Smooth muscle cell (in vitro differentiated cells): ENCODE data around the gene ARHGAP9. TPM values are rescaled to one million over a fixed set of nuclear protein-coding genes. Genes with fewer than 3 reads are reported as not detected.

Experiments
- DNase-seq: peaks from one replicate; lab custom pipeline; 2025; ENCODE audit not compliant: unreplicated experiment; lab: John Stamatoyannopoulos, UW
- H2AFZ ChIP-seq: fragments of 200-600 bp; sonication (generic); 2 replicates; pipeline ENCODE4 v1.6.0; 2016; ENCODE audit warnings: antibody characterized with exemption, low read depth, mild to moderate bottlenecking
- H3F3A ChIP-seq: fragments of 200-600 bp; sonication (generic); 2 replicates; pipeline ENCODE4 v1.6.0; 2017; ENCODE audit warnings: antibody characterized with exemption, low read depth
- H3K27ac ChIP-seq: fragments of 200-600 bp; sonication (generic); 2 replicates; pipeline ENCODE4 v1.5.1; 2016; ENCODE audit warnings: low read depth, mild to moderate bottlenecking
- H3K27me3 ChIP-seq: fragments of 200-600 bp; sonication (generic); 2 replicates; pipeline ENCODE4 v1.6.1; 2016; ENCODE audit warnings: low read depth, mild to moderate bottlenecking
- H3K36me3 ChIP-seq: fragments of 200-600 bp; sonication (generic); 2 replicates; pipeline ENCODE4 v1.5.1; 2016; ENCODE audit warnings: low read depth
- H3K4me1 ChIP-seq: fragments of 200-600 bp; sonication (generic); 2 replicates; pipeline ENCODE4 v1.5.1; 2016; ENCODE audit warnings: low read depth
- H3K4me2 ChIP-seq: fragments of 200-600 bp; sonication (generic); 2 replicates; pipeline ENCODE4 v1.6.0; 2016; ENCODE audit warnings: mild to moderate bottlenecking
- H3K4me3 ChIP-seq: fragments of 200-600 bp; sonication (generic); 2 replicates; pipeline ENCODE4 v1.5.1; 2016; ENCODE audit warnings: mild to moderate bottlenecking
- H3K79me2 ChIP-seq: fragments of 200-600 bp; sonication (generic); 2 replicates; pipeline ENCODE4 v1.6.0; 2016; ENCODE audit warnings: low read depth, mild to moderate bottlenecking
- H3K9ac ChIP-seq: fragments of 200-600 bp; sonication (generic); 2 replicates; pipeline ENCODE4 v1.6.0; 2016; ENCODE audit warnings: low read depth
- H3K9me3 ChIP-seq: fragments of 200-600 bp; sonication (generic); replicated peaks from 2 replicates; pipeline ENCODE4 v1.5.1; 2016; ENCODE audit warnings: low read depth
- H4K20me1 ChIP-seq: fragments of 200-600 bp; sonication (generic); 2 replicates; pipeline ENCODE4 v1.6.0; 2016; ENCODE audit warnings: low read depth
- WGBS: methylation state at CpG from one replicate; pipeline ENCODE4 v1.1.7; 2016; ENCODE audit warnings: low lambda C conversion rate; 5-methylcytosine and 5-hydroxymethylcytosine counted together
- polyA plus RNA-seq: library from polyadenylated mRNA; unstranded; fragments of >200 nt; fragmentation: Nextera tagmentation; extraction: Ambion mirVana; gene quantifications from 2 replicates; pipeline ENCODE4 v1.2.1, GENCODE V29; 2016
- total RNA-seq: library from RNA; depleted of rRNA; stranded (reverse); fragments of >200 nt; gene quantifications from 2 replicates; pipeline ENCODE4 v1.2.3, GENCODE V29; 2014
- TF ChIP-seq, protein P1 (sequence below): fragments of 200-600 bp; sonication (generic); IDR thresholded peaks from 2 replicates; pipeline ENCODE4 v1.5.1; 2017; ENCODE audit warnings: borderline replicate concordance, mild to moderate bottlenecking, antibody characterized with exemption; ENCODE audit not compliant: insufficient read depth, poor library complexity, severe bottlenecking

The ARHGAP9 gene
- total and polyA plus RNA-seq, 2 experiments from 2014 or later = 1.3 TPM; not detected in 1

DNA sequence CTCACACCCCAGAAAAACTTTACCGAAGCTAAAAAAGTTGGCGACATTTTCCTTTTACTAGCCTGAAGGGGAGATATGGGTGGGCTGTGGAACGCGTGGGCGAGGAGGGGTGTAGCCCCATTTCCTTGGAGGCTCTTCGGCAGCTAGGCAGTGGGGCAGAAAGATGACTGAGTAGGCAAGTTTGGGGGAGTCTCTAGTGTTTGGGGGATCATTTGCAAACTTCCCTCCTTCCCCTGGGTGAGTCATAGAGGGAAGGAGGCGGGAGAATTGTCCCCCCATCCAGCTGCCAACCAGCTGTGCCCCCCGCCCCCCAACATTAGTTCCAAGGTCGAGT lies 17.8 kb downstream of the ARHGAP9 start:
- DNase-seq = no peak
- peak overlapping the region; percentile 6 for H3K27ac ChIP-seq

DNA sequence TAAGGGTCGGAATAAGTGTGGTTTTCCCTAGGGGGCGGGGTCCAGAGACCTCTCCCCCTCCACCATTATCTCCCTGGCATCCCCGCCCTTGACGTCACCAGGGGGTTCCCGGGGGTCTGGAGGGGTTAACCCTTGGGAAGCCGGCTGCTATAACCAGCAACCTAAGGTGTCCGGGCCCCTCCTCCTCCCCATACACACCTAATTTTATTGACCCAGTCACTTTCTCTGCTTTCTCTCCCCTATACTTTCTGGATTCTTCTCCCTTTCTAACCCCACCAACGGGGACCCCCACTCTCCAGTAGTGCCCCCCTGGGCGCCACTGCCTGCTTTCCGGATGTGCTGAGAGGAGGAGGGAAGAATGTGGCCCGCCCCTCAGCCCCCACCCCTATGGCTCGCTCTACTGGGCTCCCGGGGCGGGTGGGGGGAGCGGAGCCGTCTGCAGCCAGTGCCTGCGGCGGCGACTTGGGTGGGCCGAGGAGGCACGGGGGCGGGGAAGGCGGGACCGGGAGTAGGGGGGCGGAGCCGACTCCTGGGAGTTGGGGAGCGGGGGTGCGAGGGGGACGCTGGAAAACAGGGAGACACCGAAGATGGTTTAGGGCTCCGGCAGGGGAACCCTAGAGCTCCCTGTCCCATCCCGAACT lies 18.3 kb downstream of the ARHGAP9 start:
- H3K79me2 ChIP-seq = peaks cover 8% of the 10 kb centered on the region
- TF ChIP-seq, protein P1, sequence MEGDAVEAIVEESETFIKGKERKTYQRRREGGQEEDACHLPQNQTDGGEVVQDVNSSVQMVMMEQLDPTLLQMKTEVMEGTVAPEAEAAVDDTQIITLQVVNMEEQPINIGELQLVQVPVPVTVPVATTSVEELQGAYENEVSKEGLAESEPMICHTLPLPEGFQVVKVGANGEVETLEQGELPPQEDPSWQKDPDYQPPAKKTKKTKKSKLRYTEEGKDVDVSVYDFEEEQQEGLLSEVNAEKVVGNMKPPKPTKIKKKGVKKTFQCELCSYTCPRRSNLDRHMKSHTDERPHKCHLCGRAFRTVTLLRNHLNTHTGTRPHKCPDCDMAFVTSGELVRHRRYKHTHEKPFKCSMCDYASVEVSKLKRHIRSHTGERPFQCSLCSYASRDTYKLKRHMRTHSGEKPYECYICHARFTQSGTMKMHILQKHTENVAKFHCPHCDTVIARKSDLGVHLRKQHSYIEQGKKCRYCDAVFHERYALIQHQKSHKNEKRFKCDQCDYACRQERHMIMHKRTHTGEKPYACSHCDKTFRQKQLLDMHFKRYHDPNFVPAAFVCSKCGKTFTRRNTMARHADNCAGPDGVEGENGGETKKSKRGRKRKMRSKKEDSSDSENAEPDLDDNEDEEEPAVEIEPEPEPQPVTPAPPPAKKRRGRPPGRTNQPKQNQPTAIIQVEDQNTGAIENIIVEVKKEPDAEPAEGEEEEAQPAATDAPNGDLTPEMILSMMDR = no peak
- peaks cover 10% of the 10 kb centered on the region for H3F3A ChIP-seq
- H3K4me1 ChIP-seq = peaks cover 11% of the 10 kb centered on the region
- H2AFZ ChIP-seq = peak overlapping the region; percentile 67
- no peaks in the 10 kb centered on the region for H4K20me1 ChIP-seq
- H3K4me2 ChIP-seq = peak overlapping the region; percentile 100
- H3K4me3 ChIP-seq = peak overlapping the region; percentile 73
- peak; percentile 55 for DNase-seq
- WGBS = 2% methylated on average over 17 of the region's 32 CpGs
- peak overlapping the region; percentile 6 for H3K27ac ChIP-seq
- no peaks in the 10 kb centered on the region for H3K9me3 ChIP-seq
- no peaks in the 10 kb centered on the region for H3K27me3 ChIP-seq
- H3K9ac ChIP-seq = no peak overlapping the region
- H3K36me3 ChIP-seq = no peaks in the 10 kb centered on the region

More for the DNA sequence above, 17.8 kb downstream of the ARHGAP9 start:
- H3F3A ChIP-seq = peaks cover 10% of the 10 kb centered on the region
- H3K9ac ChIP-seq = no peak overlapping the region
- H3K36me3 ChIP-seq = no peaks in the 10 kb centered on the region
- H3K4me1 ChIP-seq = peaks cover 11% of the 10 kb centered on the region
- 1% methylated on average over 6 of the region's 9 CpGs for WGBS
- H3K27me3 ChIP-seq = no peaks in the 10 kb centered on the region
- no peaks in the 10 kb centered on the region for H4K20me1 ChIP-seq
- peaks cover 3% of the 10 kb centered on the region for H3K79me2 ChIP-seq
- H2AFZ ChIP-seq = peak overlapping the region; percentile 67
- H3K4me2 ChIP-seq = peak overlapping the region; percentile 100
- H3K4me3 ChIP-seq = peak overlapping the region; percentile 73
- TF ChIP-seq, protein P1 = no peak
- H3K9me3 ChIP-seq = no peaks in the 10 kb centered on the region

DNA sequence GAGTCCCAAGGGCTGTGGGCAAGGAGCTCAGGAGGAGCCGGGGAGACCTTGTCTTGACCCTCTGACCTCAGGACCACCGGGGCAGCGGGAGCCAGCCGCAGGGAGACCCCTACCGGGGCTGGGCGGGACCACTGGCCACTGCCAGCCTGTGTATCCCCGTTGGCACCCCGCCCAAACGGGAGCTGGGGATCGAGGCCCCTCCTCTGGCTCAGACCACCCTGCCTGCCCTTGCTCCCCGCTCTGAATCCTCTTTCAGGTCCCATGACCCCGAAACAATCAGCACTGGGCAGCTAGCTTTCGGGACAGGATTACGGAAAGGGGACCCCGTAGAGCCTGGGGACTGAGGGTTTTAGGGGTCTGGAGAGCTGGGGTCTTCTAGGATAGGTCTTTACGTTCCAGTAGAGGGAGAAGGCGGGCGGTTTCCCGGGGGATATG lies 18.8 kb downstream of the ARHGAP9 start:
- H4K20me1 ChIP-seq = no peaks in the 10 kb centered on the region
- no peaks in the 10 kb centered on the region for H3K27me3 ChIP-seq
- peak overlapping the region; percentile 100 for H3K4me2 ChIP-seq
- H3K4me1 ChIP-seq = peaks cover 11% of the 10 kb centered on the region
- no peaks in the 10 kb centered on the region for H3K9me3 ChIP-seq
- under 1% methylated on average over 19 of the region's 19 CpGs for WGBS
- no peak overlapping the region for H2AFZ ChIP-seq
- H3F3A ChIP-seq = peaks cover 10% of the 10 kb centered on the region
- H3K27ac ChIP-seq = no peak overlapping the region
- no peaks in the 10 kb centered on the region for H3K36me3 ChIP-seq
- no peak for DNase-seq
- no peak overlapping the region for H3K9ac ChIP-seq
- peaks cover 10% of the 10 kb centered on the region for H3K79me2 ChIP-seq
- peak overlapping the region; percentile 73 for H3K4me3 ChIP-seq
- TF ChIP-seq, protein P1 = no peak

DNA sequence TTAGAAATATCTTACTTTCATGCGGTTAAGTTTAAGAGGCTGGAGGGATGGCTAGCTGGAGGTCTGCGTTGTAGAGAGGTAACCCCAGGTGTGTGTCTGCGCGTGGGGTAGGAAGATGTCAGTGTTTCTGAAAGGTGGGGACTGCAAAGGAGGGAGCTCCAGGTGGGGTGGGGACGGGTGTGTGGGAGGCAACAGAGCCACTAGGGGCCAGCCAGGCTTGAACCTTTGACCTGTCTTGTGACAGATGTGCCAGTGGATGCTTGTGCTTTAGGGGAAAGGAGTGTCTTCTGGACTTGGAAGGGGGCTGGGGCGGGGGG lies 19.2 kb downstream of the ARHGAP9 start:
- no peaks in the 10 kb centered on the region for H3K27me3 ChIP-seq
- TF ChIP-seq, protein P1 = no peak

More for the DNA sequence above, 19.2 kb downstream of the ARHGAP9 start:
- no peak overlapping the region for H3K9ac ChIP-seq
- H3K4me1 ChIP-seq = peaks cover 14% of the 10 kb centered on the region
- peaks cover 10% of the 10 kb centered on the region for H3K79me2 ChIP-seq
- no peak overlapping the region for H3K27ac ChIP-seq
- no peak overlapping the region for H2AFZ ChIP-seq
- H3K36me3 ChIP-seq = no peaks in the 10 kb centered on the region
- no peak for DNase-seq
- H3K9me3 ChIP-seq = no peaks in the 10 kb centered on the region
- peak overlapping the region; percentile 73 for H3K4me3 ChIP-seq
- peaks cover 10% of the 10 kb centered on the region for H3F3A ChIP-seq
- H4K20me1 ChIP-seq = no peaks in the 10 kb centered on the region
- H3K4me2 ChIP-seq = peak overlapping the region; percentile 100
- 3% methylated on average over 6 of the region's 6 CpGs for WGBS
